K562 (cell line): Measurements from ENCODE around the gene RARG. TPM values are rescaled to one million over a fixed set of nuclear protein-coding genes. Genes with fewer than 3 reads are reported as not detected.

Experiments
- ARID3A ChIP-seq: IDR thresholded peaks from 2 replicates; pipeline ENCODE4 v1.6.1; 2012; ENCODE audit warnings: low read depth, low read length, improper control_type of control experiment, borderline replicate concordance
- DNMT1 ChIP-seq: fragments of 450-650 bp; IDR thresholded peaks from 2 replicates; pipeline ENCODE4 v1.6.1; 2016; ENCODE audit warnings: antibody characterized with exemption, mild to moderate bottlenecking
- EGR1 ChIP-seq: fragments of 450-650 bp; conservative IDR thresholded peaks from 2 replicates; pipeline ENCODE4 v1.6.1; 2017; ENCODE audit warnings: mild to moderate bottlenecking
- ETS1 ChIP-seq: conservative IDR thresholded peaks from 2 replicates; pipeline ENCODE4 v1.6.1; 2011; ENCODE audit warnings: low read depth, mild to moderate bottlenecking, low read length; ENCODE audit not compliant: control insufficient read depth
- HDAC8 ChIP-seq: fragments of 450-650 bp; IDR thresholded peaks from 2 replicates; pipeline ENCODE4 v1.6.1; 2016; ENCODE audit warnings: mild to moderate bottlenecking, missing genetic modification characterization, moderate library complexity, missing compliant biosample characterization
- LCOR ChIP-seq: sonication (generic); formaldehyde crosslinking; IDR thresholded peaks from 2 replicates; pipeline ENCODE4 v1.8.0; 2022; ENCODE audit warnings: mild to moderate bottlenecking, missing genetic modification reagents
- MAFK ChIP-seq: IDR thresholded peaks from 2 replicates; pipeline ENCODE4 v1.6.1; 2011; ENCODE audit warnings: low read length, improper control_type of control experiment
- MTA1 ChIP-seq: fragments of 450-650 bp; IDR thresholded peaks from 2 replicates; pipeline ENCODE4 v1.6.1; 2017; ENCODE audit warnings: borderline replicate concordance
- NFATC3 ChIP-seq: fragments of 450-650 bp; IDR thresholded peaks from 2 replicates; pipeline ENCODE4 v1.6.1; 2017; ENCODE audit warnings: mild to moderate bottlenecking
- NFRKB ChIP-seq: fragments of 450-650 bp; IDR thresholded peaks from 2 replicates; pipeline ENCODE4 v1.6.1; 2016; ENCODE audit warnings: low read depth
- NR2F6 ChIP-seq: fragments of 450-650 bp; formaldehyde crosslinking; IDR thresholded peaks from 2 replicates; pipeline ENCODE4 v1.4.0; 2020; ENCODE audit warnings: mild to moderate bottlenecking
- PCBP2 ChIP-seq: fragments of 200-400 bp; formaldehyde crosslinking; IDR thresholded peaks from 2 replicates; pipeline ENCODE4 v1.6.1; 2018; ENCODE audit warnings: low read length, low read depth, mild to moderate bottlenecking, moderate library complexity; ENCODE audit not compliant: poor library complexity, severe bottlenecking
- PTRF ChIP-seq: fragments of 450-650 bp; IDR thresholded peaks from 2 replicates; pipeline ENCODE4 v1.6.1; 2016; ENCODE audit warnings: mild to moderate bottlenecking, missing genetic modification characterization, missing compliant biosample characterization
- PTTG1 ChIP-seq: fragments of 450-650 bp; IDR thresholded peaks from 2 replicates; pipeline ENCODE4 v1.6.1; 2016; ENCODE audit warnings: low read depth, mild to moderate bottlenecking, missing genetic modification characterization, missing compliant biosample characterization
- RBM17 ChIP-seq: fragments of 200-400 bp; formaldehyde crosslinking; IDR thresholded peaks from 2 replicates; pipeline ENCODE4 v1.6.1; 2017; ENCODE audit warnings: low read depth, mild to moderate bottlenecking, low read length, borderline replicate concordance
- TAF1 ChIP-seq: IDR thresholded peaks from 2 replicates; pipeline ENCODE4 v1.6.1; 2011; ENCODE audit warnings: mild to moderate bottlenecking, low read length, moderate library complexity; ENCODE audit not compliant: insufficient read depth, control insufficient read depth, severe bottlenecking; ENCODE audit errors: extremely low read depth
- THRAP3 ChIP-seq: fragments of 450-650 bp; IDR thresholded peaks from 2 replicates; pipeline ENCODE4 v1.6.1; 2016; ENCODE audit warnings: mild to moderate bottlenecking, inconsistent platforms, borderline replicate concordance
- ZFP36 ChIP-seq: fragments of 150-350 bp; IDR thresholded peaks from 2 replicates; pipeline ENCODE4 v1.6.1; 2018; ENCODE audit warnings: low read length, low read depth; ENCODE audit not compliant: partially characterized antibody
- ZNF232 ChIP-seq: sonication (generic); formaldehyde crosslinking; IDR thresholded peaks from 2 replicates; pipeline ENCODE4 v1.8.0; 2022; ENCODE audit warnings: mild to moderate bottlenecking, missing genetic modification reagents
- ZNF699 ChIP-seq: fragments of 250-450 bp; sonication (Bioruptor Pico); IDR thresholded peaks from 2 replicates; pipeline ENCODE4 v1.8.0; 2021; ENCODE audit warnings: mild to moderate bottlenecking, moderate library complexity; ENCODE audit not compliant: insufficient replicate concordance
- ZNF77 ChIP-seq: fragments of 250-450 bp; sonication (Bioruptor Pico); IDR thresholded peaks from 2 replicates; pipeline ENCODE4 v1.5.0; 2020
- polyA plus RNA-seq, 8 experiments: library from polyadenylated mRNA; depleted of rRNA in 4 of 8; stranded (reverse) in 5 of 8; unstranded in 3 of 8; fragments of >200 nt; fragmentation: Nextera tagmentation in 2 of 8; fragmentation: Illumina TruSeq in 1 of 8; extraction: Ambion mirVana in 2 of 8; extraction: Trizol in 1 of 8; gene quantifications; 2 replicates each; pipeline versions ENCODE4 v1.2.1 to v1.2.3, GENCODE V29; 2011 to 2014; ENCODE audit warnings: inconsistent platforms in 1 of 8, missing spikeins in 1 of 8
- total RNA-seq, 7 experiments: library from RNA; depleted of rRNA in 6 of 7; stranded (reverse); fragments of >200 nt in 6 of 7; fragmentation: Illumina TruSeq in 2 of 7; extraction: Trizol in 2 of 7; gene quantifications; 2 replicates each; pipeline versions ENCODE4 v1.2.1 to v1.2.3, GENCODE V29; 2011 to 2021; ENCODE audit warnings: low replicate concordance in 1 of 7
- TF ChIP-seq, protein P1 (sequence below): fragments of 200-400 bp; formaldehyde crosslinking; IDR thresholded peaks from 2 replicates; pipeline ENCODE4 v1.6.1; 2017; ENCODE audit warnings: mild to moderate bottlenecking, low read depth, low read length, moderate library complexity
- TF ChIP-seq, protein P2 (sequence below): fragments of 250-450 bp; sonication (Bioruptor Pico); IDR thresholded peaks from 2 replicates; pipeline ENCODE4 v1.8.0; 2022; ENCODE audit warnings: moderate library complexity, mild to moderate bottlenecking, inconsistent platforms
- TF ChIP-seq, protein P3 (sequence below): IDR thresholded peaks from 2 replicates; pipeline ENCODE4 v1.6.1; 2011; ENCODE audit not compliant: insufficient read length; ENCODE audit errors: extremely low read depth

The RARG gene
- total and polyA plus RNA-seq, 9 of the 15 experiments (the other 6 are each of a cell fraction or from before 2014, with no cell fraction given) = 0.18 to 7.6 (median 3.8) TPM

DNA sequence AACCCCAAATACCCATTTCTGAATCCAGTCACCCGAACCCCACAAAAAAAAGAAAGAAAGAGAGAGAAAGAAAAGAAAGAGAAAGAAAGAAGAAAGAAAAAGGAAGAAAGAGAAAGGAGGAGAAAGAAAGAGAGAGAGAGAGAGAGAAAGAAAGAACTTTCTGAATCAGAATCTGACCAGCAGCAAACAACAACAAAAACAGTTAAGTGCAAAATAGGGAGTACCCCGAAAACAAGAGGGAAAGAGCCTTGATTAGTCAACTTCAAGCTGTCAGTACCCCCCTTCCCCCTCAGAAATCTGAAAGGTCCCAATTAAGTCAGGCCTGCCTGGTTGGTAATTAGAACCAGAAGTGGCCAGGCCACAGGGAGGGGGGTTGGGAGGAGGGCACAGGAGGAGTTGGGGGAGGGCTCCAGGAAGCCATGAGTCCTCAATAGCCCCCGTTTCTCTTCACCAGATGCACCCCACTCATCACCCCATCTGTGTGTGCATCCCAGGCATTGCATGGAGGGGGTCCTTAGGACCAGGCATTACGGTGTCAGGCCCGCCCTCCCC lies 9.8 kb downstream of the RARG start (continued):
- TF ChIP-seq ARID3A (no peak), PTRF (tag) (no peak), PTTG1 (tag) (no peak), HDAC8 (tag) (no peak), ZFP36 (no peak), MTA1 (peak; percentile 47; the same call in 1 of the 2 replicates), PCBP2 (no peak), RBM17 (no peak), LCOR (CRISPR knock-in tag) (no peak), DNMT1 (no peak), ZNF699 (CRISPR knock-in tag) (no peak), MAFK (no peak), NFATC3 (peak; percentile 20; the same call in 1 of the 2 replicates), ZNF232 (CRISPR knock-in tag) (no peak), NFRKB (peak; percentile 64; the same call in 1 of the 2 replicates), ETS1 (no peak), ZNF77 (CRISPR knock-in tag) (no peak), TAF1 (no peak), EGR1 (no peak), THRAP3 (peak; percentile 82; the same call in 1 of the 2 replicates), NR2F6 (CRISPR knock-in tag) (no peak)
- TF ChIP-seq, protein P1, sequence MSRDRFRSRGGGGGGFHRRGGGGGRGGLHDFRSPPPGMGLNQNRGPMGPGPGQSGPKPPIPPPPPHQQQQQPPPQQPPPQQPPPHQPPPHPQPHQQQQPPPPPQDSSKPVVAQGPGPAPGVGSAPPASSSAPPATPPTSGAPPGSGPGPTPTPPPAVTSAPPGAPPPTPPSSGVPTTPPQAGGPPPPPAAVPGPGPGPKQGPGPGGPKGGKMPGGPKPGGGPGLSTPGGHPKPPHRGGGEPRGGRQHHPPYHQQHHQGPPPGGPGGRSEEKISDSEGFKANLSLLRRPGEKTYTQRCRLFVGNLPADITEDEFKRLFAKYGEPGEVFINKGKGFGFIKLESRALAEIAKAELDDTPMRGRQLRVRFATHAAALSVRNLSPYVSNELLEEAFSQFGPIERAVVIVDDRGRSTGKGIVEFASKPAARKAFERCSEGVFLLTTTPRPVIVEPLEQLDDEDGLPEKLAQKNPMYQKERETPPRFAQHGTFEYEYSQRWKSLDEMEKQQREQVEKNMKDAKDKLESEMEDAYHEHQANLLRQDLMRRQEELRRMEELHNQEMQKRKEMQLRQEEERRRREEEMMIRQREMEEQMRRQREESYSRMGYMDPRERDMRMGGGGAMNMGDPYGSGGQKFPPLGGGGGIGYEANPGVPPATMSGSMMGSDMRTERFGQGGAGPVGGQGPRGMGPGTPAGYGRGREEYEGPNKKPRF = no peak
- TF ChIP-seq, protein P2, sequence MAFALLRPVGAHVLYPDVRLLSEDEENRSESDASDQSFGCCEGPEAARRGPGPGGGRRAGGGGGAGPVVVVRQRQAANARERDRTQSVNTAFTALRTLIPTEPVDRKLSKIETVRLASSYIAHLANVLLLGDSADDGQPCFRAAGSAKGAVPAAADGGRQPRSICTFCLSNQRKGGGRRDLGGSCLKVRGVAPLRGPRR = no peak
- TF ChIP-seq, protein P3, sequence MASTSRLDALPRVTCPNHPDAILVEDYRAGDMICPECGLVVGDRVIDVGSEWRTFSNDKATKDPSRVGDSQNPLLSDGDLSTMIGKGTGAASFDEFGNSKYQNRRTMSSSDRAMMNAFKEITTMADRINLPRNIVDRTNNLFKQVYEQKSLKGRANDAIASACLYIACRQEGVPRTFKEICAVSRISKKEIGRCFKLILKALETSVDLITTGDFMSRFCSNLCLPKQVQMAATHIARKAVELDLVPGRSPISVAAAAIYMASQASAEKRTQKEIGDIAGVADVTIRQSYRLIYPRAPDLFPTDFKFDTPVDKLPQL = no peak
